ENCODE measurements around the gene GUSB.

Gene GUSB

DNA sequence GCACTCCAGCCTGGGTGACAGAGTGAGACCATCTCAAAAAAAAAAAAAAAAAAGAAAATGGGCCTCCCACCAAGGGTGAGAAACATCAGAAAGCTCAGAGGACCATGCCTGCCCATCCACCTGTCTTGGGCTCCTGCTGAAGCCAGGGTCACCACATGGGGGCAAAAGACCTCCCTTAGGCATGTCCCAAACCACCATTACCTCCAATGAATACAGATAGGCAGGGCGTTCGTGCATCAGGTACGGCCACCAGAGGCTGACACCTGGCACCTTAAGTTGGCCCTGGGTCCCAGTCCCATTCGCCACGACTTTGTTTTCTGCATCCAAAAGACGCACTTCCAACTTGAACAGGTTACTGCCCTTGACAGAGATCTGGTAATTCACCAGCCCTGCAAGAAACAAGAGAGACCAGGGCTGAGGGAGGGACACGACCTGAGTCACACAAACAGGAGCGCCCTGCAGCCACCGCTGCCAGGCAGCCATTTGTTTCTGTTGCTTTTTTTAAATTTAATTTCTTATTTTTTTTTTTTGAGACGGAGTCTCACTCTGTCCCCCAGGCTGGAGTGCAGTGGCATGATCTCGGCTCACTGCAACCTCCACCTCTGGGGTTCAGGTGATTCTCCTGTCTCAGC, 6.1 kb downstream of the GUSB start:
- H3K4me3 ChIP-seq (ENCODE audit: low read length): no peak overlapping the region
- no peaks in the 10 kb centered on the region for H3K9me2 ChIP-seq (replicated peaks; ENCODE audit: insufficient read depth, low read length)
- no peak overlapping the region for H3K4me2 ChIP-seq (ENCODE audit: low read depth, low read length)
- no peak for TF ChIP-seq EZH2 (optimal IDR thresholded peaks at IDR 0.05; ENCODE audit: low read depth, low read length)
- no peak for TF ChIP-seq EZH2phosphoT487 (IDR thresholded peaks at IDR 0.05; ENCODE audit: low read length)
- TF ChIP-seq, protein P1, sequence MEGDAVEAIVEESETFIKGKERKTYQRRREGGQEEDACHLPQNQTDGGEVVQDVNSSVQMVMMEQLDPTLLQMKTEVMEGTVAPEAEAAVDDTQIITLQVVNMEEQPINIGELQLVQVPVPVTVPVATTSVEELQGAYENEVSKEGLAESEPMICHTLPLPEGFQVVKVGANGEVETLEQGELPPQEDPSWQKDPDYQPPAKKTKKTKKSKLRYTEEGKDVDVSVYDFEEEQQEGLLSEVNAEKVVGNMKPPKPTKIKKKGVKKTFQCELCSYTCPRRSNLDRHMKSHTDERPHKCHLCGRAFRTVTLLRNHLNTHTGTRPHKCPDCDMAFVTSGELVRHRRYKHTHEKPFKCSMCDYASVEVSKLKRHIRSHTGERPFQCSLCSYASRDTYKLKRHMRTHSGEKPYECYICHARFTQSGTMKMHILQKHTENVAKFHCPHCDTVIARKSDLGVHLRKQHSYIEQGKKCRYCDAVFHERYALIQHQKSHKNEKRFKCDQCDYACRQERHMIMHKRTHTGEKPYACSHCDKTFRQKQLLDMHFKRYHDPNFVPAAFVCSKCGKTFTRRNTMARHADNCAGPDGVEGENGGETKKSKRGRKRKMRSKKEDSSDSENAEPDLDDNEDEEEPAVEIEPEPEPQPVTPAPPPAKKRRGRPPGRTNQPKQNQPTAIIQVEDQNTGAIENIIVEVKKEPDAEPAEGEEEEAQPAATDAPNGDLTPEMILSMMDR (IDR thresholded peaks at IDR 0.05; ENCODE audit: low read length): no peak
- no peak overlapping the region for H3K27ac ChIP-seq (ENCODE audit: low read length)
- no peak overlapping the region for H2AFZ ChIP-seq (ENCODE audit: low read length)
- 0 out of 2 replicates have a peak, but pooled peaks cover 4% of the 10 kb centered on the region for H3K36me3 ChIP-seq (replicated peaks; ENCODE audit: insufficient read depth, low read length)
- no peaks in the 10 kb centered on the region for H3K9me3 ChIP-seq (replicated peaks; ENCODE audit: insufficient read depth, low read length)
- no peaks in the 10 kb centered on the region for H3K4me1 ChIP-seq (ENCODE audit: low read length)
- H3K9ac ChIP-seq (ENCODE audit: low read length): no peak overlapping the region
- no peaks in the 10 kb centered on the region for H3F3A ChIP-seq (ENCODE audit: insufficient read depth, low read length)
- no peaks in the 10 kb centered on the region for H3K27me3 ChIP-seq (replicated peaks; ENCODE audit: insufficient read depth, low read length)
- DNase-seq: no peak
- H4K20me1 ChIP-seq (ENCODE audit: insufficient read depth, low read length): peaks cover 4% of the 10 kb centered on the region; the same call in 1 of the 2 replicates
- peaks cover 26% of the 10 kb centered on the region for H3K79me2 ChIP-seq (ENCODE audit: low read length)

DNA sequence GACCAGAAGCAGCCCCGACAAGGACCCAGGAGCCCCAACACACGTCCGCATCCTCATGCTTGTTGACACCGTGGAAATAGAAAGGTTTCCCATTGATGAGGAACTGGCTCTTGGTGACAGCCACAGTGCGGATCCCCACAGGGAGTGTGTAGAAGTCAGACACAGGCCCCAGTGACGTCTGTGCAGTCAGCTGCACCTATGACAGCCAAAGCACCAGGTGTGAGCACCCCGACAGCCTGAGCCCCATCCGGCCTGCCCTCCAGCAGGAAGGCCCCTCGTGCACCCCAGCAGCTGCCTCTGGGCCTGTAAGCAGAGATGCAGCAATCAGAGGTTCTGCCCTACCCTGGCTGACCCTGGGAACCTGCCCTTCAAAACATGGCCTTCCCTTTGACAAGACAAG, 7.1 kb downstream of the GUSB start:
- no peaks in the 10 kb centered on the region for H3K27me3 ChIP-seq (replicated peaks; ENCODE audit: insufficient read depth, low read length)
- H3K4me3 ChIP-seq (ENCODE audit: low read length): no peak overlapping the region
- H3K79me2 ChIP-seq (ENCODE audit: low read length): peaks cover 16% of the 10 kb centered on the region
- no peaks in the 10 kb centered on the region for H3F3A ChIP-seq (ENCODE audit: insufficient read depth, low read length)
- H3K27ac ChIP-seq (ENCODE audit: low read length): no peak overlapping the region
- 0 out of 2 replicates have a peak, but pooled peaks cover 4% of the 10 kb centered on the region for H3K36me3 ChIP-seq (replicated peaks; ENCODE audit: insufficient read depth, low read length)
- no peaks in the 10 kb centered on the region for H3K4me1 ChIP-seq (ENCODE audit: low read length)
- no peaks in the 10 kb centered on the region for H3K9me3 ChIP-seq (replicated peaks; ENCODE audit: insufficient read depth, low read length)
- no peaks in the 10 kb centered on the region for H4K20me1 ChIP-seq (ENCODE audit: insufficient read depth, low read length)
- no peak overlapping the region for H3K4me2 ChIP-seq (ENCODE audit: low read depth, low read length)
- H3K9me2 ChIP-seq (replicated peaks; ENCODE audit: insufficient read depth, low read length): no peaks in the 10 kb centered on the region
- DNase-seq: no peak
- no peak overlapping the region for H3K9ac ChIP-seq (ENCODE audit: low read length)
- no peak overlapping the region for H2AFZ ChIP-seq (ENCODE audit: low read length)
- TF ChIP-seq, protein P1 (IDR thresholded peaks at IDR 0.05; ENCODE audit: low read length): no peak
- TF ChIP-seq EZH2phosphoT487 (IDR thresholded peaks at IDR 0.05; ENCODE audit: low read length) (no peak), EZH2 (optimal IDR thresholded peaks at IDR 0.05; ENCODE audit: low read depth, low read length) (no peak)

DNA sequence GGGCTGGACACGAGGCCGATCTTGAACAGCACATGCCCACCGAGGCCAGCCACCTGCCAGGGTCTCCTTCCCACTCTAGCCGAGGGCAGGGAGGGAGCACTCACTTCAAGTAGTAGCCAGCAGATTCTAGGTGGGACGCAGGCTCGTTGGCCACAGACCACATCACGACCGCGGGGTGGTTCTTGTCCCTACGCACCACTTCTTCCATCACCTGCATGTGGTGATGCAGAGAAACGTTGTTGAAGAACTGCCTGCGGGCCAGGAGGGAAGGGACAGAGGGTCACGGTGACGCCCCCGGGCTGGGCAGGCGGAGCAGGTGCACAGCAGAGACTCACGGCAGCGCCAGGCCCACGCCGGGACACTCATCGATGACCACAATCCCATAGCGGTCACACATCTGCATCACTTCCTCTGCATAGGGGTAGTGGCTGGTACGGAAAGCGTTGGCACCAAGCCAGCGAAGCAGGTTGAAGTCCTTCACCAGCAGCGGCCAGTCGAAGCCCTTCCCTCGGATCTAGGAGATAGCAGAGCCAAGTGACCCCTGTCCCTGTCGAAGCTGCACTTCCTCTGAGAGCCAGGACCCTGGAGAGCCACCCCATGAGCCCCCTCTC, 7.7 kb downstream of the GUSB start:
- peaks cover 10% of the 10 kb centered on the region for H3K79me2 ChIP-seq (ENCODE audit: low read length)
- no peaks in the 10 kb centered on the region for H3K9me2 ChIP-seq (replicated peaks; ENCODE audit: insufficient read depth, low read length)
- no peaks in the 10 kb centered on the region for H3K9me3 ChIP-seq (replicated peaks; ENCODE audit: insufficient read depth, low read length)
- no peak overlapping the region for H3K4me3 ChIP-seq (ENCODE audit: low read length)
- DNase-seq: no peak
- no peak overlapping the region for H3K27ac ChIP-seq (ENCODE audit: low read length)
- H4K20me1 ChIP-seq (ENCODE audit: insufficient read depth, low read length): no peaks in the 10 kb centered on the region
- H3K9ac ChIP-seq (ENCODE audit: low read length): no peak overlapping the region
- TF ChIP-seq, protein P1 (IDR thresholded peaks at IDR 0.05; ENCODE audit: low read length): no peak
- TF ChIP-seq EZH2 (optimal IDR thresholded peaks at IDR 0.05; ENCODE audit: low read depth, low read length) (no peak), EZH2phosphoT487 (IDR thresholded peaks at IDR 0.05; ENCODE audit: low read length) (no peak)
- no peak overlapping the region for H3K4me2 ChIP-seq (ENCODE audit: low read depth, low read length)
- no peaks in the 10 kb centered on the region for H3K4me1 ChIP-seq (ENCODE audit: low read length)
- H2AFZ ChIP-seq (ENCODE audit: low read length): no peak overlapping the region
- H3K36me3 ChIP-seq (replicated peaks; ENCODE audit: insufficient read depth, low read length): 0 out of 2 replicates have a peak, but pooled peaks cover 4% of the 10 kb centered on the region
- no peaks in the 10 kb centered on the region for H3F3A ChIP-seq (ENCODE audit: insufficient read depth, low read length)
- no peaks in the 10 kb centered on the region for H3K27me3 ChIP-seq (replicated peaks; ENCODE audit: insufficient read depth, low read length)
